Activated naive CD8-positive, alpha-beta T cell (primary cell): ENCODE measurements around the gene PIEZO2.

Experiments
- H3K27ac Mint-ChIP-seq: one replicate; pipeline ENCODE4 v1.8.0; 2021; ENCODE audit warnings: mixed read lengths
- H3K27me3 Mint-ChIP-seq: one replicate; pipeline ENCODE4 v1.8.0; 2021; ENCODE audit warnings: mixed read lengths
- H3K36me3 Mint-ChIP-seq: one replicate; pipeline ENCODE4 v1.8.0; 2021; ENCODE audit warnings: mixed read lengths
- H3K4me1 Mint-ChIP-seq: one replicate; pipeline ENCODE4 v1.8.0; 2021; ENCODE audit warnings: low read depth, mixed read lengths
- H3K4me3 Mint-ChIP-seq: one replicate; pipeline ENCODE4 v1.8.0; 2021; ENCODE audit warnings: mild to moderate bottlenecking, mixed read lengths
- H3K9me3 Mint-ChIP-seq: one replicate; pipeline ENCODE4 v1.8.0; 2021; ENCODE audit warnings: low read depth, mixed read lengths

Gene PIEZO2

GRCh38 chr18:11160313-11160712 lies 10.9 kb upstream of the PIEZO2 start:
- Mint-ChIP-seq H3K36me3 (no peaks in the 10 kb centered on the region), H3K4me3 (no peak overlapping the region), H3K27me3 (peaks cover 2% of the 10 kb centered on the region), H3K27ac (no peak overlapping the region), H3K4me1 (no peaks in the 10 kb centered on the region), H3K9me3 (no peaks in the 10 kb centered on the region)

- H3K36me3 Mint-ChIP-seq = no peaks in the 10 kb centered on the region
- H3K4me3 Mint-ChIP-seq = no peak overlapping the region
- H3K9me3 Mint-ChIP-seq = no peaks in the 10 kb centered on the region
- H3K27me3 Mint-ChIP-seq = peaks cover 1% of the 10 kb centered on the region
- H3K27ac Mint-ChIP-seq = no peak overlapping the region
- H3K4me1 Mint-ChIP-seq = no peaks in the 10 kb centered on the region
Observed at GRCh38 chr18:11159844-11160243, 10.5 kb upstream of the PIEZO2 start.

DNA sequence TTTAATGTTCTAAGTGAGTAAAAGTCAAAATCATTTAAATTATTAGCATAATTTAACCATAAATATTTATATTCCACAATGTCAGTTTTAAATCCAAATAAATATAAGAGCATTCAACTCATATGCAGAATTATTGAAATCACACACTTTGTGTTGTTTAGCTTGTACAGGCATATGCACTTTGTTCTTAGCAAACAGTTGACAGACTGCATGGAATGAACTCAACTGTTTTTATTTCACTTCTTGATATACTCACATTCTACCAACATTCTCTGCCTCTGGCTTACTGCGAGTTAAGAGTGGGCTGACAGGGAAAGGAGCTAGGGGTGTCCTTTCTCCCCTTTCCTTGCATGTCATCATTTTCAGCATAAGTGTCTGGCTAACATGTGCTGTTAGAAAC lies 7.6 kb upstream of the PIEZO2 start:
- Mint-ChIP-seq H3K27me3 (peaks cover 3% of the 10 kb centered on the region), H3K36me3 (no peaks in the 10 kb centered on the region), H3K27ac (no peak overlapping the region), H3K9me3 (no peaks in the 10 kb centered on the region), H3K4me1 (no peaks in the 10 kb centered on the region), H3K4me3 (no peak overlapping the region)

GRCh38 chr18:11155034-11155759 lies 5.8 kb upstream of the PIEZO2 start:
- no peaks in the 10 kb centered on the region for H3K9me3 Mint-ChIP-seq
- no peaks in the 10 kb centered on the region for H3K36me3 Mint-ChIP-seq
- H3K27me3 Mint-ChIP-seq = peaks cover 5% of the 10 kb centered on the region
- no peak overlapping the region for H3K27ac Mint-ChIP-seq
- H3K4me3 Mint-ChIP-seq = no peak overlapping the region
- no peaks in the 10 kb centered on the region for H3K4me1 Mint-ChIP-seq

- peaks cover 8% of the 10 kb centered on the region for H3K27me3 Mint-ChIP-seq
- H3K4me1 Mint-ChIP-seq = no peaks in the 10 kb centered on the region
- H3K9me3 Mint-ChIP-seq = no peaks in the 10 kb centered on the region
- H3K36me3 Mint-ChIP-seq = no peaks in the 10 kb centered on the region
- no peak overlapping the region for H3K4me3 Mint-ChIP-seq
- no peak overlapping the region for H3K27ac Mint-ChIP-seq
Observed at GRCh38 chr18:11154368-11154989, 5.1 kb upstream of the PIEZO2 start.

DNA sequence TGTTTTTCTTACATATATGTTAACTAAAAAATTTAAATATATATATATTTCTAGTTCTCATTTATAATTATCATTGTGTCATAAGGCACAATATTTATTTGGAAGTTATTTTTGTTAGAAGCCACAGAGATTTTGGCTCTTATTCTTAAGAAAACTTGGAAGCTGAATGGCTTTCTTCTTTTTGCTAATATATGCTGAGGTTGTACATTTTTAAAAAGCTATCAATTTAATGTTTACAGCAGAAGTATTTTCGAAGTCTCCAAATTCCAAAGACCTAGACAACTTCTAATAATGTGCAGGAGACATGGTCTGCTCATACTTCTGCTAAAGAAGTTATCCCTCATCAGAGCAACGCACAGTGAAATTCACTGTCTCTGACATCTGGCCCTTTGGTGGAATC lies 3.7 kb upstream of the PIEZO2 start:
- Mint-ChIP-seq H3K4me1 (peaks cover 1% of the 10 kb centered on the region), H3K36me3 (no peaks in the 10 kb centered on the region), H3K27me3 (peaks cover 9% of the 10 kb centered on the region), H3K4me3 (no peak overlapping the region), H3K27ac (no peak overlapping the region), H3K9me3 (no peaks in the 10 kb centered on the region)

- Mint-ChIP-seq H3K36me3 (no peaks in the 10 kb centered on the region), H3K4me3 (no peak overlapping the region)
Observed at GRCh38 chr18:11150271-11150615, 874 bp upstream of the PIEZO2 start.

DNA sequence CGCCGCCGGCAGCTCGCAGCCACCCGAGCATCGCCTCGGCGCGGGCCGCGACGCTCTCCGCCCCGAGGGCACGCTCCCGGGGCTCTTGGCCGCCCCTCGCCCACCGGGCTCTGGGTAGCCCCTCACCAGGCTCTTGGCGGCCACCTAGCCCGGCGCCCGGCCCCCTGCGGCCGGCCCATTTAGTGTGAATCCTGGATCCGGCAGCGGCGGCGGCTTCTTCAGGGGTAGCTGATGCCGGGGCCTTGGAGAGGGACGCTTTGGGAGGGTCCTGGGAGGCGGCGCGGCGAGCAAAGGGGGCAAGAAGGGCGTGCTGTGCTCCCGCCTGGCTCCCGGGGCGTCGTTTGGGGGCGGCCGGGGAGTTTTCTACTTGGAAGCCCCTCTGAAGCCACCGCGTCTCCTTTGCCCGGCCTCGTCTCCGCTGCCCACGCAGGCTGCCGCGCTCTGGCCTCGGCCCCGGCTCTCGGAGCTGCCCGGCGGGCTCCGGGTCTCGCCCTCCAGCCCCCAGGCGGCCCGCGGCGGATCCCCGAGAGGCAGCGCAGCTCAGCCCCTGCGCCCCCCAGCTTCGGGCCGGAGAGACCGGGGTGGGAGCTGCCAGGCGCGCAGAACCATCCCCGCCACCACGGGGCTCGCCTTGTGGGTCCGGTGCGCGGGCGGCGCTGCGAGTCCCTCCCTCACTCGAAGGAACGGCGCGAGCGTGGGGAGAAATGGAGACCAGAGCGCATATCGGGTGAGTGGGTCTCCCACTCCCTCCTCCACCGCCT lies 509 bp downstream of the PIEZO2 start:
- Mint-ChIP-seq H3K27me3 (peaks cover 17% of the 10 kb centered on the region), H3K27ac (no peak overlapping the region), H3K36me3 (no peaks in the 10 kb centered on the region), H3K4me1 (peaks cover 3% of the 10 kb centered on the region), H3K9me3 (no peaks in the 10 kb centered on the region), H3K4me3 (no peak overlapping the region)

More at GRCh38 chr18:11150271-11150615, 874 bp upstream of the PIEZO2 start:
- Mint-ChIP-seq H3K27ac (no peak overlapping the region), H3K27me3 (peaks cover 17% of the 10 kb centered on the region), H3K4me1 (peaks cover 3% of the 10 kb centered on the region), H3K9me3 (no peaks in the 10 kb centered on the region)

GRCh38 chr18:11147962-11148679 lies 1.2 kb downstream of the PIEZO2 start:
- Mint-ChIP-seq H3K4me3 (no peak overlapping the region), H3K36me3 (no peaks in the 10 kb centered on the region), H3K9me3 (no peaks in the 10 kb centered on the region), H3K27me3 (peaks cover 18% of the 10 kb centered on the region), H3K4me1 (peaks cover 3% of the 10 kb centered on the region), H3K27ac (no peak overlapping the region)

DNA sequence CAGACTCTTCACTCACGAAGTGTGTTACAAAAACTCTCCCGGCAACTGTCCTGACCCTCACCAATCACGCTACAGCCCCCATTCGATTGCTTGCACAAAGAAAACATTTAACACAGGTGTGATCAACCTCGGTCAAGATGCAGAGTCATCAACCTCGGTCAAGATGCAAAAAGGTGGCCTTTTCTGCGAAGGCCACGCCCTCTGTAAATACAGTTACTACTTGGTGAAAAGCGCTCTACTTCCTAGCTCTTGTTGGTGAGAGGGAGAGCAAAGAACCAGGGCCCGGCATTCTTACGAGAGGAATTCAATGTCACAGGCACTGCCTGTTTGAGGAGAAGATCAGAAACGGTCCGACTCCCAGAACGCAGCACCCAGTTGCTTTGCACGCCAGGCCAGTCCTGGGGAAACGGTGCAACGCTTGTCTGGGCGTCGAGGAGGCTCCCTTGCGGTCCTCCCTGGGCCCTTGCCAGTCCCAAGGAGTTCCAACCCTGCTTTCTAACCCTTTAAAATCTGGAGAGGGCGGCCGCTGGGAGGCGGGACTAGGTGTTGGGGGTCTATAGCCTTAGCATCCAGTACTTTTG lies 1.9 kb downstream of the PIEZO2 start:
- Mint-ChIP-seq H3K27ac (no peak overlapping the region), H3K4me1 (peaks cover 3% of the 10 kb centered on the region), H3K4me3 (no peak overlapping the region), H3K9me3 (no peaks in the 10 kb centered on the region), H3K27me3 (peaks cover 17% of the 10 kb centered on the region), H3K36me3 (no peaks in the 10 kb centered on the region)

DNA sequence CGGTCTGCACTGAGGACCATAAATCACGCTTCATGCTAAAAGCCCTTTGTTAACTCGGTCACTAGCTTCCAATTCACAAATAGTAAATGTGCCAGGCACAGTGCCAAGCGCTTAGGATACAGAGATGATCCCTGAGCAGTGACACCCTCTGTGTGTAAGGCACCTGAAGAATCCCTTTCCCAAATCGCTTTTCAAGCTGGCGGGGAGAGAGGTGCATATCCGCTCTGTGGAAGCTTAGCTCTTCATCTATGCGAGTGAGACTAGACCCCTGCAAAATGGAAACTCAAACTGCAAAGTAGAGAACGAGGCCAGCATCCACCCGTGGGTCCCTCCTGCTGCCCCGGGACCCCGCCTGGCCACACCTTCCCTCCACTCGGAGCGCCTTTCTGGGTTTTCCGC lies 2.4 kb downstream of the PIEZO2 start:
- H3K36me3 Mint-ChIP-seq = no peaks in the 10 kb centered on the region
- peaks cover 17% of the 10 kb centered on the region for H3K27me3 Mint-ChIP-seq
- H3K4me1 Mint-ChIP-seq = peaks cover 3% of the 10 kb centered on the region
- H3K4me3 Mint-ChIP-seq = no peak overlapping the region
- H3K27ac Mint-ChIP-seq = no peak overlapping the region
- H3K9me3 Mint-ChIP-seq = no peaks in the 10 kb centered on the region

DNA sequence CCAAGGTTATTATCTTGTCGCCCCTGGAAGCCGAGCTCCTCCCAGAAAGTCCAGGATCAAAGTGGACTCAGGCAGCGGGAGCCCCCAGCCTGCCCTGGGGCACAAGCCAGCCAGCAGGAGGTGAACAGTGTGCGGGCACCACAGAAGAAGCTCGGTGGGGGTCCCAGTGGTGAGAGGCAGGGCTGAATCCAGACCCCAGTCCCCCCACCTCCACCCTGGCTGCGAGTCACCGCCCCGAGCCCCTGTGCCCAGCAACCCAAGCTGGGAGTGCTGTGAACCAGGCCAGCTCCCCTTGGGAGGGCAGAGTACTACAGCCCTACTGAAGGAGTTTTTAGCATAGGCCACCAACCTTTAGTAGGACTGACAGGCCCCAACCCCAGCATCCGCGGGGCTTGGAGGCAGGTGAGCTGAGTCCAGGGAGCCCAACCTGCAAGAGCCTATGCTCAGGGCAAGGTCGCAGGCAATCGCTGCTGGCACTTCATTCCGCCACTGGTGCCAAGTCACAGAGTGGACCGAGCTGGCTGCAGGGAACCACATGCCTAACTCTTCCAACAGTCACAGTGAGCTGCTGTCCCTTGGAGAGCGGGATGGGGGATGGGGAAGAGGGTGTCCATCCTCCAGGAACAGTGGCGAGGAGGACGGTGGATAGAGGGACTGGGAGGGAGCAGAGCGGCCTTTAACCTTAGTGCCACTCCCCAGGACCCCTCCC lies 3.0 kb downstream of the PIEZO2 start:
- Mint-ChIP-seq H3K9me3 (no peaks in the 10 kb centered on the region), H3K36me3 (no peaks in the 10 kb centered on the region), H3K4me3 (no peak overlapping the region), H3K27ac (no peak overlapping the region), H3K4me1 (peaks cover 3% of the 10 kb centered on the region), H3K27me3 (peaks cover 17% of the 10 kb centered on the region)

GRCh38 chr18:11145413-11146191 lies 3.8 kb downstream of the PIEZO2 start:
- Mint-ChIP-seq H3K36me3 (no peaks in the 10 kb centered on the region), H3K4me3 (no peak overlapping the region), H3K4me1 (peaks cover 3% of the 10 kb centered on the region), H3K27me3 (peaks cover 17% of the 10 kb centered on the region), H3K27ac (no peak overlapping the region), H3K9me3 (no peaks in the 10 kb centered on the region)

- H3K27ac Mint-ChIP-seq = no peak overlapping the region
- no peaks in the 10 kb centered on the region for H3K36me3 Mint-ChIP-seq
- H3K4me1 Mint-ChIP-seq = no peaks in the 10 kb centered on the region
- no peaks in the 10 kb centered on the region for H3K9me3 Mint-ChIP-seq
- H3K4me3 Mint-ChIP-seq = no peak overlapping the region
- H3K27me3 Mint-ChIP-seq = peaks cover 2% of the 10 kb centered on the region
Observed at GRCh38 chr18:11137400-11137799, 12.0 kb downstream of the PIEZO2 start.
